ENCODE data around the gene PDE9A. TPM values are rescaled to one million over a fixed set of nuclear protein-coding genes. Genes with fewer than 3 reads are reported as not detected.

The PDE9A gene
- total RNA-seq, 1 experiment from 2014 or later, result 8.4 TPM

DNA sequence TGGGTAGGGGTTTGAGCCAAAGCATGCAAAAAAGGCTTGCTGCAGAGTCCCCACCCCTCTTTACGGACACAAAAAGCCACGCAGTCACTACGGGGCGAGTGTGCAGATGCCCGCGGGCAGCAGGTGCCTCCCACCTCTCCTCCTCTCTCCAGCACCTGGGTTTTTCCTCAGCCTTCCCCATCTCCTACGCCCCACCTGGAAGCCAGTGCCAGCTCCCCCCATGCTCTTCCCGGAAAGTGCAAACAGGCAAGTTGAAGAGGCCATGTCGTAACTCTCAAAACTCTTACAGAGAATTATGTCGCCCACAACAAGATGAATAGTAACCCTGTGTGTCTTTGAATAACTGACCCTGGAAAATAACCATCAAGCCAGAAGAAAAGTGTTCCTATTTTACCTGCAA, 82.5 kb downstream of the PDE9A start:
- Histone ChIP-seq H3K9me2 (ENCODE audit: insufficient read depth) (no peaks in the 10 kb centered on the region), H3K4me1 (replicated peaks; ENCODE audit: insufficient read depth) (peaks cover 13% of the 10 kb centered on the region), H3K27me3 (ENCODE audit: insufficient read depth, low read depth) (no peaks in the 10 kb centered on the region), H3K36me3 (ENCODE audit: low read depth) (no peaks in the 10 kb centered on the region), H3K4me3 (no peak overlapping the region), H3K9me3 (ENCODE audit: insufficient read depth, low read depth) (no peaks in the 10 kb centered on the region), H3K27ac (no peak overlapping the region), H4K20me1 (ENCODE audit: insufficient read depth) (no peaks in the 10 kb centered on the region), H3F3A (ENCODE audit: insufficient read depth, low read depth) (peaks cover 9% of the 10 kb centered on the region; the same call in 1 of the 2 replicates), H2AFZ (no peak overlapping the region), H3K4me2 (no peak overlapping the region), H3K79me2 (ENCODE audit: low read depth) (no peaks in the 10 kb centered on the region)
- ChIA-PET POLR2A (ENCODE audit: unreplicated experiment) (no interaction called here), CTCF (no interaction called here)
- intact Hi-C loops (cut with micrococcal nuclease; ENCODE audit: unreplicated experiment), result no loop called here
- BruUV-seq (replicated peaks), result no TSS peak
- no peak for DNase-seq
- TF ChIP-seq, protein P1, sequence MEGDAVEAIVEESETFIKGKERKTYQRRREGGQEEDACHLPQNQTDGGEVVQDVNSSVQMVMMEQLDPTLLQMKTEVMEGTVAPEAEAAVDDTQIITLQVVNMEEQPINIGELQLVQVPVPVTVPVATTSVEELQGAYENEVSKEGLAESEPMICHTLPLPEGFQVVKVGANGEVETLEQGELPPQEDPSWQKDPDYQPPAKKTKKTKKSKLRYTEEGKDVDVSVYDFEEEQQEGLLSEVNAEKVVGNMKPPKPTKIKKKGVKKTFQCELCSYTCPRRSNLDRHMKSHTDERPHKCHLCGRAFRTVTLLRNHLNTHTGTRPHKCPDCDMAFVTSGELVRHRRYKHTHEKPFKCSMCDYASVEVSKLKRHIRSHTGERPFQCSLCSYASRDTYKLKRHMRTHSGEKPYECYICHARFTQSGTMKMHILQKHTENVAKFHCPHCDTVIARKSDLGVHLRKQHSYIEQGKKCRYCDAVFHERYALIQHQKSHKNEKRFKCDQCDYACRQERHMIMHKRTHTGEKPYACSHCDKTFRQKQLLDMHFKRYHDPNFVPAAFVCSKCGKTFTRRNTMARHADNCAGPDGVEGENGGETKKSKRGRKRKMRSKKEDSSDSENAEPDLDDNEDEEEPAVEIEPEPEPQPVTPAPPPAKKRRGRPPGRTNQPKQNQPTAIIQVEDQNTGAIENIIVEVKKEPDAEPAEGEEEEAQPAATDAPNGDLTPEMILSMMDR (conservative IDR thresholded peaks at IDR 0.05), result no peak
- no peak for TF ChIP-seq EZH2 (IDR thresholded peaks at IDR 0.05; ENCODE audit: low read depth)

DNA sequence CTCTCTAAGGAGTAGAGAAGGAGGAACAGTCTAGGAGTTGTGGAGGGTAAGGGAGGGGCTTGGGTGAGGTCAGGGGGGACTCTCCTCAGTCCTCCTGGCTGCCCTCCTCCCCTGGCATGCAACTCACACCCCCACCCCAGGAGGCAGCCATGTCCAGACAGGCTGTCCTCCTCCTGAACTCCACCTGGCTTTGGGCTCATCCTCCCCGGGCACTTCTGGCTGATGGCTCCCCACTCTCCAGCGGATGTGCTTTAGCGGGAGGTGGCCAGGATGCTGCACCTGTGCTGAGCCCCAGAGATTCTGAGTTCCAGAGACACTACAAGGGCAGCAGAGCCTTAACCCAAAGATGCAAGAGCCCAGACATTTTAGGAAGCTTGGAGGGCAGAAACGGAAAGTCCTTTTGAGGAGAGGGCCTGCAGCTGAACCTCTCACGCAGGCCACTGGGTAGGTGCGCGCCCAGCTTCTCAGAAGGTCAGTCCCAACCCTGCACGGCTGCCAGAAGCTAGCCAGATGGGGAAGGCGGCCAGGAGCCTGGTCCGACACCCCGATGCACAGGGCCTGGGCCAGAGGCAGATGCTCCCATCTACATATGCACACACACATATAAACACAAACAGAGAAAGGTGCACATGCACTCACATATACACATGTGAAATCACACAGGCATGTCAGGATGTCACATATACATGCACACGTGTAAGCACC, 83.4 kb downstream of the PDE9A start:
- TF ChIP-seq, protein P1 (conservative IDR thresholded peaks at IDR 0.05), result no peak
- TF ChIP-seq EZH2 (IDR thresholded peaks at IDR 0.05; ENCODE audit: low read depth), result no peak
- no peak overlapping the region for H2AFZ ChIP-seq
- BruUV-seq (replicated peaks), result no TSS peak
- H3K9me2 ChIP-seq (ENCODE audit: insufficient read depth), result no peaks in the 10 kb centered on the region
- H3K4me1 ChIP-seq (replicated peaks; ENCODE audit: insufficient read depth), result peaks cover 8% of the 10 kb centered on the region
- no peaks in the 10 kb centered on the region for H3K36me3 ChIP-seq (ENCODE audit: low read depth)
- H3F3A ChIP-seq (ENCODE audit: insufficient read depth, low read depth), result peaks cover 5% of the 10 kb centered on the region; the same call in 1 of the 2 replicates
- intact Hi-C loops (cut with micrococcal nuclease; ENCODE audit: unreplicated experiment), result no loop called here
- H3K4me2 ChIP-seq, result no peak overlapping the region
- no peaks in the 10 kb centered on the region for H4K20me1 ChIP-seq (ENCODE audit: insufficient read depth)
- no peaks in the 10 kb centered on the region for H3K27me3 ChIP-seq (ENCODE audit: insufficient read depth, low read depth)
- H3K27ac ChIP-seq, result no peak overlapping the region
- no peak for DNase-seq
- no peaks in the 10 kb centered on the region for H3K79me2 ChIP-seq (ENCODE audit: low read depth)
- CTCF ChIA-PET, result no interaction called here
- POLR2A ChIA-PET (ENCODE audit: unreplicated experiment), result no interaction called here
- H3K4me3 ChIP-seq, result no peak overlapping the region
- no peaks in the 10 kb centered on the region for H3K9me3 ChIP-seq (ENCODE audit: insufficient read depth, low read depth)

DNA sequence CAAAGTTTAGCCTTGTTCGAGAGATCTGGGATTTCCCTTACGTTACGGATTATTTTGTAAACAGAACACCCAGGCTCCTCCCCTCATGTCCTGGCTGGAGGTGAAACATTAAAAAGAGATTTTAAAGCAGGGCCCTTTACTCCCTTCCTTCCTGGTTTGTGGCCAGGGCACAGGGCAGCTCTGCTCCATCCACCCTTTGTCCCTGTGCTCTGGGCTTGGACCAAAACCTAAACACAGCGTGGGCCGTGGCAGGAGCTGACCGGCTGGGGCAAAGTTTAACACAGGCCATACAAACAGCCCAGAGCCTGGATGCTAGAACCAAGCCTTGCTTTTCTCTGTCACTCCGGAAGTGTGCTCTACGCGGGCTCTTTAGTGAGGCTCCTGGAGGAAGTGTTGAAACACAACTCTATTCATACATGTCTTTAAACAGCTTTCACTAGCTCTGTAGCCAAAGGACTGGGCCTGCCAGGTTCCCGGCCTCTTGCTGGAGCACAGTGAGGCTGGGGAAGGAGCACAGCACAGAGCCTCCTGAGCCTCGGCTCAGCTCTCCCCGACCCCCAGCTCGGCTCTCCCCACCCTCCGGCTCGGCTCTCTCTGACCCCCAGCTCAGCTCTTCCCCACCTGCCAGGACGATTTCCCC, 84.7 kb downstream of the PDE9A start:
- H3F3A ChIP-seq (ENCODE audit: insufficient read depth, low read depth), result no peaks in the 10 kb centered on the region
- intact Hi-C loops (cut with micrococcal nuclease; ENCODE audit: unreplicated experiment), result no loop called here
- H3K4me3 ChIP-seq, result no peak overlapping the region
- H3K27me3 ChIP-seq (ENCODE audit: insufficient read depth, low read depth), result no peaks in the 10 kb centered on the region
- H3K9me3 ChIP-seq (ENCODE audit: insufficient read depth, low read depth), result no peaks in the 10 kb centered on the region
- no peak for DNase-seq
- no peak overlapping the region for H3K27ac ChIP-seq
- no peaks in the 10 kb centered on the region for H3K9me2 ChIP-seq (ENCODE audit: insufficient read depth)
- no peaks in the 10 kb centered on the region for H3K79me2 ChIP-seq (ENCODE audit: low read depth)
- ChIA-PET POLR2A (ENCODE audit: unreplicated experiment) (no interaction called here), CTCF (no interaction called here)
- TF ChIP-seq, protein P1 (conservative IDR thresholded peaks at IDR 0.05), result no peak
- no peak for TF ChIP-seq EZH2 (IDR thresholded peaks at IDR 0.05; ENCODE audit: low read depth)
- H2AFZ ChIP-seq, result no peak overlapping the region
- H4K20me1 ChIP-seq (ENCODE audit: insufficient read depth), result no peaks in the 10 kb centered on the region
- peaks cover 4% of the 10 kb centered on the region; the same call in 1 of the 2 replicates for H3K4me1 ChIP-seq (replicated peaks; ENCODE audit: insufficient read depth)
- no peaks in the 10 kb centered on the region for H3K36me3 ChIP-seq (ENCODE audit: low read depth)
- H3K4me2 ChIP-seq, result no peak overlapping the region
- BruUV-seq (replicated peaks), result no TSS peak
